NCI-H345 treated with DMSO at 0.1 percent for 48 hours (cell line): ENCODE data around the gene INHA.

Experiments
- DNase-seq: peaks from one replicate; lab custom pipeline; 2025; ENCODE audit not compliant: unreplicated experiment; lab: John Stamatoyannopoulos, UW

The INHA gene

DNA sequence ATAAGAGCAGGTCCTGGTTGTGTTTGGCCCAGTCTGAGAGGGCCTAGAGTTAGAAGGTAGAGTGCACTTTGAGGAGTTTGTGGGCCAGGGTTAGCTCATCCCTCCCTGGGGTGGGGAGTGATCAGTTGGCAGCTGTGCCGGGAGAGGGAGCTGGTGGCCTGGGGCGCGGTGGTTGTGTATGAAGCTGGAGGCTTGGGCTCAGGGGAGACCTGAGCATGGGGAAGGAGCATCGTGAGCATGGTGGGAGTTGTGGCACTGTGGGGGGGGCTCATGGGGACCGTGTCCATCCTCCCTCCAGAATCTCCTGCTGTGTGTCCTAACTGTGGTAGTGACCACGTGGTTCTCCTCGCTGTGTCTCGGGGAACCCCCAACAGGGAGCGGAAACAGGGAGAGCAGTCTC is 39.2 kb downstream of the INHA start:
- DNase-seq: no peak

DNA sequence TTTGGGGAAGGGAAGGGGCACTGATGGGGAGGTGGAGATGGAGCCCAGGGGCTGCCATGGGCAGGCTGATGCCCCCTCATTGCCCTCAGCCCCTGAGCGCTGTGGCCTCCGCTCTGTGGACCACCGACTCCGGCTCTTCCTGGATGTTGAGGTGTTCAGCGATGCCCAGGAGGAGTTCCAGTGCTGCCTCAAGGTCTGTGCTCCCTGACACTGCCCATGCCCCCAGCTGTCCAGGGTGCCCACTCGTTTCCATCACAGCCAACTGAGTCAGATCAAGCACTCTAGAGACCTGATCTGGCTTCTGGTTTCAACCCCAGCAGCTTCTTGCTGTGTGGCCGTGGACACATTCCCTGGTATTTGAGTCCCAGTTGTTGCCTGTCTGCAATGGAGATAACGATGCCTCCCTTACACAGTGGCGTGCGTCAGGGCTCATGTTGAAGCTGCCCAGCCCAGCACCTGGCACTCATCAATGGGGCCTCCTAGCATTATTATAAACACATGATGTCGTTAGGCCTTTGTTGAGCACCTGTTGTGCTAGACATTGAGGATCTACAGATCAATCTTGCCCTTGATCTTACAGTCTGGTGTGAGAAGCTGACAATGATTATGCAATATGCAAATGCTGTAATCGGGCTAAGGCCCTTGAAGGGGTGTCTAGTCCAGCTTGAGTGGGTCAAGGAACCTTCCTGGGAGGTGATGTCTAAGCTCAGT is 39.9 kb downstream of the INHA start:
- DNase-seq: no peak

DNA sequence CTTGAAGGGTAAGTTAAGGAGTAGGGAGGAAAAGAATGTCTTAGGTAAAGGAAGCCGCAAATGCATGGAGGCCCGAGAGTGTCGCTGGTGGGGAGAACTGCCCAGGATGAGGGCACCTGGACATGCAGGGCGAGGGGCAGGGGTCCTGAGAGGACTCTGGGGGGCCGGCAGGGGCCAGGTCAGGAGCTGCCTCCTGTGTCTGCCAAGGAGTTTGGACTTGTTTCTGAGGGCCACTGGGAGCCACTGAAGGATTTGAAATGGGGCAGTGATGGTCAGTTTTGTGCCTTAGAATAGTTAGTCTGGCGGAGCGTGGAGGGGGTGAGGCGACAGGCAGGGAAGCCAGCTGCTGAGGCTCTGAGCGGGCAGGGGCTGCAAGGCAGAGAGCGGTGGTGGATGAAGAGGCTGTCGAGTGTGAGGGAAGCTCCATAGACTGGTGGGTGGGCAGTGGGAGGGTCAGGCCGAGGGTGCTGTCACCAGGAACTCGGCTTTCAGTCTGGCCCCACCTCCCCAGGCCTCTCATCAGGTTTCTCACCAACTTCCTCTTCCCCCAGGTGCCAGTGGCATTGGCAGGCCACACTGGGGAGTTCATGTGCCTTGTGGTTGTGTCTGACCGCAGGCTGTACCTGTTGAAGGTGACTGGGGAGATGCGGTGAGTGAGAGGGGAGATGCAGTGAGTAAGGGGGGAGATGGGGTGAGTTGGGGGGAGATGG is 40.6 kb downstream of the INHA start:
- DNase-seq: no peak

DNA sequence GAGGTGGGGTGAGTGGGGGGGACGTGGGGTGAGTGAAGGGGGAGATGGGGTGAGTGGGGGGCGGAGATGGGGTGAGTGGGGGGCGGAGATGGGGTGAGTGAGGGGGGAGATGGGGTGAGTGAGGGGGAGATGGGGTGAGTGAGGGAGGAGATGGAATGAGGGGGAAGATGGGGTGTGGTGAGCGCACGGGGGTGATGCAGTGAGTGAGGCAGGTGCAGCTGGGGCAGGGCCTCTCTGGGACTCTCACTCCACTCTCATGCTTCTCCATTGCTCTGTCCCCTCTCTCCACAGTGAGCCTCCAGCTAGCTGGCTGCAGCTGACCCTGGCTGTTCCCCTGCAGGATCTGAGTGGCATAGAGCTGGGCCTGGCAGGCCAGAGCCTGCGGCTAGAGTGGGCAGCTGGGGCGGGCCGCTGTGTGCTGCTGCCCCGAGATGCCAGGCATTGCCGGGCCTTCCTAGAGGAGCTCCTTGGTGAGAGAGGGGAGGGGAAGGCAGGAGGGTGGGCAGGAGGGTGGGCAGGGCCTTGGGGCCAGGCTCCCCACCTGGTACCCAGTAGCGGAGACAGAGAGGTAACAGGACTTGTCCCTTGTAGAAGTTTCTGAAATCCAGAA is 41.5 kb downstream of the INHA start:
- DNase-seq: no peak

DNA sequence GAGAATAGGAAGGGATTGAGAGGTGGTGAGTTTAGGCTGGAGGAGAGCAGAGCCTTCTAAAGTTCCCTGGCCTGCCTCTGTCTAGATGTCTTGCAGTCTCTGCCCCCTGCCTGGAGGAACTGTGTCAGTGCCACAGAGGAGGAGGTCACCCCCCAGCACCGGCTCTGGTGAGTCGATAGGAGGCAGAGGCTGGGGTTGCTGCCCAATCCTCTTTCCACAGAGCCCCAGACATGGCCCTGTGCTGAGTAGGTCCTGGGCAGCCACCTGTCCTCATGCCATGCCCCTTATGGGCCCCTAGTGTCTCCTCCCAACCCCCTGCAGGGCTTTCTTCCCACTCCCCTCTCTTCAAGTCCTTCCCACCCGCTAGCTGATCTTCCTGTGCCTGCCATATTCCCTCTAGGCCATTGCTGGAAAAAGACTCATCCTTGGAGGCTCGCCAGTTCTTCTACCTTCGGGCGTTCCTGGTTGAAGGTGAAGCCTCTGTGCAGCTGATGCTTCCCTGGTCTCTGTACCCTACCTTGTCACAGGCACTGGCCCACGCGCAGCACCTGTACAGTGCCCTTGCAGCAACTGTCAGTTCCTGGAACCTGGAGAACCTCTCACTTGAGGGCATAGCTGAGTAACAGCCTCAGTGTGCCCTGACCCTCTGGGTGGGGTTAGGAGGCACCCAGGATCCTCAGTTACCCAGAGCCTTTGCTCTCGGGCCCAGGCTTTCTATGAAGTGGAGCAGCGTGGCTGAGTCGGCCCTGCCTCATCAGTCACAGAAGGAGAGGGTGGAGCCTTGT is 42.2 kb downstream of the INHA start:
- no peak for DNase-seq

DNA sequence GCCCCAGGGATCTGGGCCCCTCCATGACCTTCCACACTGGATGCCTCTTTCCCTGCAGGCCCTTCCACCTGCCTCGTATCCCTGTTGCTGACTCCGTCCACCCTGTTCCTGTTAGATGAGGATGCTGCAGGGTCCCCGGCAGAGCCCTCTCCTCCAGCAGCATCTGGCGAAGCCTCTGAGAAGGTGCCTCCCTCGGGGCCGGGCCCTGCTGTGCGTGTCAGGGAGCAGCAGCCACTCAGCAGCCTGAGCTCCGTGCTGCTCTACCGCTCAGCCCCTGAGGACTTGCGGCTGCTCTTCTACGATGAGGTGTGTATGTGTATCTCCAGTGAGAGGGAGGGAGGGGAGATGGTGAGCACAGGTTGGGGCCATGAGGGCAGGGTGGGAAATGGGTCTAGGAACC is 42.9 kb downstream of the INHA start:
- no peak for DNase-seq

DNA sequence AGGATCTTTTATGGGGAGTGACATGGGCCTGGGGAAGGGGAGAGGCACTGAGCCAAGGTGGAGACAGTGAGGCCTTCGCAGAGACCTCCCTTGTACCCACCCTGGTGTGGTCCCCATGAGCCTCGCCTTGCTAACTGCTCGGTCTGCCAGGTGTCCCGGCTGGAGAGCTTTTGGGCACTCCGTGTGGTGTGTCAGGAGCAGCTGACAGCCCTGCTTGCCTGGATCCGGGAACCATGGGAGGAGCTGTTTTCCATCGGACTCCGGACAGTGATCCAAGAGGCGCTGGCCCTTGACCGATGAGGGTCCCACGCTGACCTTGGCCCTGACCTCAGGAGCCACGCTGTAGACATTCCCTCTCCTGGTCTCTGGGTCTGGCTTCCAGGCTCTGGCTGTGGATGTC is 43.8 kb downstream of the INHA start:
- DNase-seq: no peak

DNA sequence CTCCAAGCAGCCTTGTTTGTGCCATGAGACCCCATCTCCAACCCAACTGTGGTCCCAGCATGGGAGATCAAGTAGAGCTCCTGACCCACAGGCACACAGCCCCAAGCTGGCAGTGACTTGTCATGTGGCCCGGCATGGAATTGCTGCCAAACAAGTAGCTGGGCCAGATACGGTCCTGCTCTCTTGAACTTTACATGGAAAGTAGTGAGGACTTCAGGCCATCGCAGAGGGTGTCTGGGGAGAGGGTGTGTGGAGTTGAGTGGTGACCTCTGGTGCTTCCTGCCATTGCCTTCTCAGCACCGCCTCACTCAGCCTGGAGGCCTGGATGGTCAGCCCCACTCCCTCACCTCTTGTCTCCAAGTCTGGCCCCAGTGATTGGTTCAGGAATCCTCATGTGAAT is 44.4 kb downstream of the INHA start:
- no peak for DNase-seq

DNA sequence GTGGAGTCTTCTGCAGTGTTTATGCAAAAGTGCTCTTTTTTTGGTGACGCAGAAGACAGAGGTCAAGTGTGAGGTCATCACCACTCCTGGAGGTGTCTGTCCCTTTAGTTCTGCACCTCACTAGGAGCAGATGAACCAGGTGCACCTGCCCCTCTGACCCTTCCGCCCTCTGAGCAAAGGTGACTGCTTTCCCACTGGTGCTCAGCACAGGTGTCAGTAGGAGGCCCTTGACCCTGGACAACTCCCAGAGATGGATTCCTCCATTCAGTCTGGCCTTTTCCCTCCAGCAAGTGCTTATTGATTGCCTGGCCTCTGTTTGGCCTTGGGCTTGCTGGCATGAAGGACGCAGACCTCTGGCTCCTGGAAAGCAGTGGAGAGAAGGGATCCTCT is 46.6 kb downstream of the INHA start:
- DNase-seq: no peak

DNA sequence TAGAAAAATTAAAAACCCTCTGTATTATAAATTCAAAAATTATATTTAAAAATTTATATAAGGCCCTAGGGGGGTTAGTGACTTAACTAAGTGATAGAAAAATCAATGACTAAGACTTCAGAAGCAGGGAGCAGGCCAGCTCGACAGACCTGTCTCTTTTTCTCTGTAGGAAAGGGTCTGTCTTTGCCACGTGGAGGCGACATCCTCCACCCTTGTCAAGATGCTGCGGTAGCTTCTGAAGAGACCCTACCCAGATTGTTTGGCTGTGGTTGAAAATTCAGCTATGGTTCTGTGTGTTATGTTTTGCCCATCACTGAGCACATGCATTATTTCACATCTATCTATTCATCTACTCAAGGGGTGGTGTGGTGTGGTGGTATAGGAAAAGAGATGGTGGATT is 47.1 kb downstream of the INHA start:
- DNase-seq: no peak

DNA sequence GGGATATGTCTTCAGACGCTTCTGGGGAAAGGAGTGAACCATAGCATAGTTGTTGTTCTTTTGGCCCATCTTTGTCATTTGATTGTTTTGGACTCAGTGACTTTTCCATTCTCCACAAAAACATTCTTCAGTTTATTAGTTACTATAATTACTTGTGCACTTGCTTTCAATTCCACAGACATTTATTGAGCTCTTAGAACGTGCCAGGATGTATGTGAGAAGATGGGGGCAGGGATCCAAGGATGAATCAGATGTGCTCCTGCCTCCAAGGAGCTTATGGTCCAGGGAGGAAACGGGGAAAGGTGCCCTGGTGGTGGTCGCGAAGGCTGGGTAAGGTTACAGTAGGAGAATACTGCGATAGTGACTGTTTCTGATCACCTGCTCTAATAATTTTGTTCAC is 48.4 kb downstream of the INHA start:
- no peak for DNase-seq

DNA sequence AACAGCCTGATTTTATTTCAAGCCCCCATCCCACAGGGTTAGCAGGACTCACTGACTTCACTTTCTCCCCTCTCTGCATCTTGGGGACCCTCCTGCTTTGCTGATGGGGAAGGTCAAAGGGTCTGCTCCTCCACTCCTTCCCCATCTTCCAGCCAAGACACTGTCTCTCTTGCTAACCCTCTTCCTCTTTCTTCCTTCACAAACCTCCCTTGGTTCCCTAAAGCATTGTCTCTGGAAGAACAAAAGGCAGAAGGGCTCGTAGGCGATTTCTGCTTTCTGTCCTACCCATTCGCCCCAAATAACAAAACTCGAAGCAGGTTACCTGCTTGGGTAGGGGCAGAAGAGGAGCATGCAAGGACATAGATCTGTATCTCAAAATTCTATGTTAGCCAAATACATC is 49.8 kb downstream of the INHA start:
- no peak for DNase-seq

DNA sequence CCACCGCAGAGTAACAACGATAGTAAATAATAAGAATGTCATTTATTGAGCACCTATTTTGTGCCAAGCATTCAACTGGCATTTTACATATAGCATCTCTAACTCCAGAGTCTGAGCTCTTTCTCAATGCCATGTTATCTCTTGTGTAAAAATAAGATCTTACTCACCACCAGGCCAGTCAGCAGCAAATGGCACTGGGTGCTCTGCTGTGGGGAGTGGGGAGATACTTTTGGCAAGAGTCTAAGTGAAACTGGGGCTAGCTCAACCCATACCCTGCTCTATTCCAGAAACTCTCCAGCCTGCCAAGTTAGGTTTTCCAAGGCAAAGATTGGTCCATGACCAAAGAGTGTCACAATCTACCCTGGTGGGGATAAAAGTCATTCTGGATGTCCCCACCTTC is 50.4 kb downstream of the INHA start:
- no peak for DNase-seq

DNA sequence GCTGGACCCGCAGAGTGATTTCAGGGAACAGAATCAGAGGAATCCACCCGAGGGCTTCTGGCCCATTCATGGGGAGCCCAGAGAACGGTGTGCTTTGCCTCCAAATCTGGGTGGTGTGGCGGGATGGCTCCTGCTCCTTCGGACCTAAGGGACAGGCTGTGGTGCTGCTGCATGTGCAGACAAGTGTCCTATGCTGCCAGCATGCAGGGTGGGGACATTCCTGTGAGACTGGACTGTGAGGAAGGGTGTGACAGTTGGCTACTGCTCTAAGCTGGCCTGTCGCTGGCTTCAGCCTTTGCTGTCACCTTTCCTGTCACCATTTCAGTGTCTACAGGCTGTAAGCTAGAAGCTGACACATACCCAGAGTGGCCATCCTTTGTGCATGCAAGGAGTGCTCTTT is 52.5 kb downstream of the INHA start:
- DNase-seq: no peak

DNA sequence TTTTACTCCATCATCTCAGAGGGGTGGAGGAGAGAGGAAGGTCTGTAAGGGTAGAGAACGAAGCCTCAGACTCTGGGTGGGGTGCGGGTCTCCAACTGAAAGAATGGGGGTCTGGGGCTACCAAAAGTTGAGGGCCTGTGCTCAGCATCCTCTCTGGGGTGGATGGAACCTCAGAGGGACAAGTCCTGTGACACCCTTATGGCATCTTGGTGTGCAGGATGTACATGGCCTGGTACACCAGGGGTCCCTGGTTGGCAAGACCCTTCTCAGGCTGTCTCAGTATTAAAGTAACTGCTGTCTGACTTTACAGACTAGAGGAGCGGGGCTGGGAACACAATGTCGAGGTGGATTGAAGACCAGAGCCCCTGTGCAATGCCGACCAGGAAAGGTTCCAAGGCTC is 53.1 kb downstream of the INHA start:
- no peak for DNase-seq
